Neural cell (in vitro differentiated cells): ENCODE measurements around the gene CIB4. TPM values are rescaled to one million over a fixed set of nuclear protein-coding genes. Genes with fewer than 3 reads are reported as not detected.

Experiments used
- H2AFZ ChIP-seq: fragments of 200-600, 300-800 bp; sonication (generic), shearing (Covaris generic); 2 replicates; pipeline ENCODE4 v1.6.0; 2014; ENCODE audit warnings: low read depth, mild to moderate bottlenecking, antibody characterized with exemption, low read length, moderate library complexity
- H3F3A ChIP-seq: fragments of 200-600 bp; shearing (Covaris generic); 2 replicates; pipeline ENCODE4 v1.6.1; 2016; ENCODE audit warnings: mild to moderate bottlenecking, moderate library complexity, mixed read lengths, antibody characterized with exemption, low read length; ENCODE audit not compliant: insufficient read depth, poor library complexity, severe bottlenecking
- H3K27ac ChIP-seq: fragments of 200-600, 300-800 bp; sonication (generic), shearing (Covaris generic); 2 replicates; pipeline ENCODE4 v1.5.1; 2014; ENCODE audit warnings: mild to moderate bottlenecking, low read length, moderate library complexity
- H3K27me3 ChIP-seq: fragments of 300-800, 200-600 bp; sonication (generic), shearing (Covaris generic); 2 replicates; pipeline ENCODE4 v1.6.0; 2014; ENCODE audit warnings: mild to moderate bottlenecking, low read depth, low read length, moderate library complexity; ENCODE audit not compliant: insufficient read depth
- H3K36me3 ChIP-seq: fragments of 300-800, 200-600 bp; sonication (generic), shearing (Covaris generic); 2 replicates; pipeline ENCODE4 v1.5.1; 2014; ENCODE audit warnings: mild to moderate bottlenecking, antibody characterized with exemption, low read length, moderate library complexity; ENCODE audit not compliant: insufficient read depth
- H3K4me2 ChIP-seq: fragments of 300-800, 200-600 bp; sonication (generic), shearing (Covaris generic); 2 replicates; pipeline ENCODE4 v1.6.0; 2014; ENCODE audit warnings: mild to moderate bottlenecking, low read length
- H3K4me3 ChIP-seq: fragments of 300-800, 200-600 bp; sonication (generic), shearing (Covaris generic); 2 replicates; pipeline ENCODE4 v1.5.1; 2014; ENCODE audit warnings: mild to moderate bottlenecking, low read length, moderate library complexity
- H3K79me2 ChIP-seq: fragments of 200-600 bp; shearing (Covaris generic); replicated peaks from 2 replicates; pipeline ENCODE4 v1.6.0; 2014; ENCODE audit warnings: mild to moderate bottlenecking, low read length, moderate library complexity; ENCODE audit not compliant: insufficient read depth
- H3K9ac ChIP-seq: fragments of 300-800, 200-600 bp; sonication (generic), shearing (Covaris generic); 2 replicates; pipeline ENCODE4 v1.6.1; 2016; ENCODE audit warnings: mild to moderate bottlenecking, low read length, mixed read lengths
- H3K9me2 ChIP-seq: fragments of 200-600 bp; shearing (Covaris generic); 2 replicates; pipeline ENCODE4 v1.6.1; 2016; ENCODE audit warnings: mild to moderate bottlenecking, low read length, mixed read lengths; ENCODE audit not compliant: insufficient read depth
- H3K9me3 ChIP-seq: fragments of 200-600, 300-800 bp; sonication (generic), shearing (Covaris generic); 2 replicates; pipeline ENCODE4 v1.6.1; 2016; ENCODE audit warnings: mild to moderate bottlenecking, mixed run types, low read length, moderate library complexity, mixed read lengths
- H4K20me1 ChIP-seq: fragments of 200-600 bp; shearing (Covaris generic); 2 replicates; pipeline ENCODE4 v1.6.1; 2016; ENCODE audit warnings: mild to moderate bottlenecking, mixed run types; ENCODE audit not compliant: insufficient read depth
- EP300 ChIP-seq: fragments of 450-650 bp; conservative IDR thresholded peaks from 2 replicates; pipeline ENCODE4 v1.6.1; 2014; ENCODE audit warnings: antibody characterized with exemption, mild to moderate bottlenecking, moderate library complexity; ENCODE audit not compliant: poor library complexity, severe bottlenecking
- EZH2 ChIP-seq: fragments of 200-600, 300-800 bp; shearing (Covaris generic), sonication (generic); IDR thresholded peaks from 2 replicates; pipeline ENCODE4 v1.6.1; 2014; ENCODE audit warnings: antibody characterized with exemption, low read length, borderline replicate concordance, mild to moderate bottlenecking; ENCODE audit not compliant: insufficient read depth, poor library complexity, severe bottlenecking
- MXI1 ChIP-seq: fragments of 450-650 bp; conservative IDR thresholded peaks from 2 replicates; pipeline ENCODE4 v1.6.1; 2014; ENCODE audit warnings: antibody characterized with exemption, mild to moderate bottlenecking; ENCODE audit not compliant: poor library complexity, severe bottlenecking
- POLR2AphosphoS5 ChIP-seq: IDR thresholded peaks from 2 replicates; pipeline ENCODE4 v1.6.1; 2012
- RAD21 ChIP-seq: fragments of 450-650 bp; conservative IDR thresholded peaks from 2 replicates; pipeline ENCODE4 v1.6.1; 2014; ENCODE audit warnings: antibody characterized with exemption, mild to moderate bottlenecking, moderate library complexity
- REST ChIP-seq: IDR thresholded peaks from 2 replicates; pipeline ENCODE4 v1.6.1; 2012; ENCODE audit warnings: borderline replicate concordance
- SMC3 ChIP-seq: fragments of 450-650 bp; conservative IDR thresholded peaks from 2 replicates; pipeline ENCODE4 v1.6.1; 2014; ENCODE audit warnings: antibody characterized with exemption, mild to moderate bottlenecking, moderate library complexity; ENCODE audit not compliant: poor library complexity
- TAF1 ChIP-seq: IDR thresholded peaks from 2 replicates; pipeline ENCODE4 v1.6.1; 2012; ENCODE audit warnings: low read depth
- polyA plus RNA-seq: library from polyadenylated mRNA; depleted of rRNA; stranded (reverse); fragments of >200 nt; gene quantifications from 2 replicates; pipeline ENCODE4 v1.2.3, GENCODE V29; 2014
- TF ChIP-seq, protein P1 (sequence below): fragments of 450-650 bp; IDR thresholded peaks from 2 replicates; pipeline ENCODE4 v1.5.1; 2014; ENCODE audit warnings: antibody characterized with exemption, mild to moderate bottlenecking, moderate library complexity; ENCODE audit not compliant: poor library complexity, severe bottlenecking

The CIB4 gene
- polyA plus RNA-seq, 1 donor from 2014 or later, result not detected

DNA sequence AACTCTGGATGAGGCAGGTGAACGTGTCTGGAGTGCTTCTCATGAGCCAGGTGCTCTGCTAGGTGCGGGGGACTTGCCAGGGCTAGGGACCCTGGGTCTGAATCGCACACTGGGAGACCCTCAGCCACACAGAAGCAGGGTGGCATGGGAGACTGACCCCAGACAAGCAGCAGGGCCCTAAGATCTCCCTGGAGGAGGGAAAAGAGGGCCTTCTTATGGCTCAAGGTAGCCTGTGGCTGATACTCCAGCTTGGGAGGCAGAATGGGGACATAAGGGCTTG is 12.8 kb upstream of the CIB4 start:
- H4K20me1 ChIP-seq, result no peaks in the 10 kb centered on the region
- H2AFZ ChIP-seq, result no peak overlapping the region
- no peaks in the 10 kb centered on the region for H3K79me2 ChIP-seq
- H3K36me3 ChIP-seq, result no peaks in the 10 kb centered on the region
- no peak overlapping the region for H3K4me2 ChIP-seq
- TF ChIP-seq REST (no peak), POLR2AphosphoS5 (no peak), TAF1 (no peak), EZH2 (no peak), SMC3 (no peak), RAD21 (no peak), MXI1 (no peak), EP300 (no peak)
- TF ChIP-seq, protein P1, sequence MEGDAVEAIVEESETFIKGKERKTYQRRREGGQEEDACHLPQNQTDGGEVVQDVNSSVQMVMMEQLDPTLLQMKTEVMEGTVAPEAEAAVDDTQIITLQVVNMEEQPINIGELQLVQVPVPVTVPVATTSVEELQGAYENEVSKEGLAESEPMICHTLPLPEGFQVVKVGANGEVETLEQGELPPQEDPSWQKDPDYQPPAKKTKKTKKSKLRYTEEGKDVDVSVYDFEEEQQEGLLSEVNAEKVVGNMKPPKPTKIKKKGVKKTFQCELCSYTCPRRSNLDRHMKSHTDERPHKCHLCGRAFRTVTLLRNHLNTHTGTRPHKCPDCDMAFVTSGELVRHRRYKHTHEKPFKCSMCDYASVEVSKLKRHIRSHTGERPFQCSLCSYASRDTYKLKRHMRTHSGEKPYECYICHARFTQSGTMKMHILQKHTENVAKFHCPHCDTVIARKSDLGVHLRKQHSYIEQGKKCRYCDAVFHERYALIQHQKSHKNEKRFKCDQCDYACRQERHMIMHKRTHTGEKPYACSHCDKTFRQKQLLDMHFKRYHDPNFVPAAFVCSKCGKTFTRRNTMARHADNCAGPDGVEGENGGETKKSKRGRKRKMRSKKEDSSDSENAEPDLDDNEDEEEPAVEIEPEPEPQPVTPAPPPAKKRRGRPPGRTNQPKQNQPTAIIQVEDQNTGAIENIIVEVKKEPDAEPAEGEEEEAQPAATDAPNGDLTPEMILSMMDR, result no peak
- H3K9me2 ChIP-seq, result no peaks in the 10 kb centered on the region
- no peak overlapping the region for H3K9ac ChIP-seq
- no peak overlapping the region for H3K4me3 ChIP-seq
- no peaks in the 10 kb centered on the region for H3K9me3 ChIP-seq
- H3K27ac ChIP-seq, result no peak overlapping the region
- H3K27me3 ChIP-seq, result no peaks in the 10 kb centered on the region
- no peaks in the 10 kb centered on the region for H3F3A ChIP-seq

GRCh38 chr2:26653207-26654060 is 12.3 kb upstream of the CIB4 start:
- H3K4me3 ChIP-seq, result no peak overlapping the region
- H3K27me3 ChIP-seq, result no peaks in the 10 kb centered on the region
- H3K9me2 ChIP-seq, result no peaks in the 10 kb centered on the region
- no peak for TF ChIP-seq RAD21
- TF ChIP-seq SMC3, result no peak
- no peak for TF ChIP-seq EP300
- no peak for TF ChIP-seq MXI1
- no peak for TF ChIP-seq EZH2
- TF ChIP-seq, protein P1, result no peak
- TF ChIP-seq TAF1, result no peak
- TF ChIP-seq REST, result no peak
- no peaks in the 10 kb centered on the region for H3F3A ChIP-seq
- H3K4me2 ChIP-seq, result no peak overlapping the region
- no peaks in the 10 kb centered on the region for H3K36me3 ChIP-seq
- no peak overlapping the region for H2AFZ ChIP-seq
- no peaks in the 10 kb centered on the region for H4K20me1 ChIP-seq
- no peak overlapping the region for H3K9ac ChIP-seq
- no peak overlapping the region for H3K27ac ChIP-seq
- no peaks in the 10 kb centered on the region for H3K9me3 ChIP-seq
- H3K79me2 ChIP-seq, result no peaks in the 10 kb centered on the region
